Measurements from ENCODE around the gene NUB1.
"Not testable (repeated sequence)": the region's sequence is repeated elsewhere in the genome, so short reads cannot be mapped to it uniquely, and the experiment has no call there.

The NUB1 gene, protein sequence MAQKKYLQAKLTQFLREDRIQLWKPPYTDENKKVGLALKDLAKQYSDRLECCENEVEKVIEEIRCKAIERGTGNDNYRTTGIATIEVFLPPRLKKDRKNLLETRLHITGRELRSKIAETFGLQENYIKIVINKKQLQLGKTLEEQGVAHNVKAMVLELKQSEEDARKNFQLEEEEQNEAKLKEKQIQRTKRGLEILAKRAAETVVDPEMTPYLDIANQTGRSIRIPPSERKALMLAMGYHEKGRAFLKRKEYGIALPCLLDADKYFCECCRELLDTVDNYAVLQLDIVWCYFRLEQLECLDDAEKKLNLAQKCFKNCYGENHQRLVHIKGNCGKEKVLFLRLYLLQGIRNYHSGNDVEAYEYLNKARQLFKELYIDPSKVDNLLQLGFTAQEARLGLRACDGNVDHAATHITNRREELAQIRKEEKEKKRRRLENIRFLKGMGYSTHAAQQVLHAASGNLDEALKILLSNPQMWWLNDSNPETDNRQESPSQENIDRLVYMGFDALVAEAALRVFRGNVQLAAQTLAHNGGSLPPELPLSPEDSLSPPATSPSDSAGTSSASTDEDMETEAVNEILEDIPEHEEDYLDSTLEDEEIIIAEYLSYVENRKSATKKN

DNA sequence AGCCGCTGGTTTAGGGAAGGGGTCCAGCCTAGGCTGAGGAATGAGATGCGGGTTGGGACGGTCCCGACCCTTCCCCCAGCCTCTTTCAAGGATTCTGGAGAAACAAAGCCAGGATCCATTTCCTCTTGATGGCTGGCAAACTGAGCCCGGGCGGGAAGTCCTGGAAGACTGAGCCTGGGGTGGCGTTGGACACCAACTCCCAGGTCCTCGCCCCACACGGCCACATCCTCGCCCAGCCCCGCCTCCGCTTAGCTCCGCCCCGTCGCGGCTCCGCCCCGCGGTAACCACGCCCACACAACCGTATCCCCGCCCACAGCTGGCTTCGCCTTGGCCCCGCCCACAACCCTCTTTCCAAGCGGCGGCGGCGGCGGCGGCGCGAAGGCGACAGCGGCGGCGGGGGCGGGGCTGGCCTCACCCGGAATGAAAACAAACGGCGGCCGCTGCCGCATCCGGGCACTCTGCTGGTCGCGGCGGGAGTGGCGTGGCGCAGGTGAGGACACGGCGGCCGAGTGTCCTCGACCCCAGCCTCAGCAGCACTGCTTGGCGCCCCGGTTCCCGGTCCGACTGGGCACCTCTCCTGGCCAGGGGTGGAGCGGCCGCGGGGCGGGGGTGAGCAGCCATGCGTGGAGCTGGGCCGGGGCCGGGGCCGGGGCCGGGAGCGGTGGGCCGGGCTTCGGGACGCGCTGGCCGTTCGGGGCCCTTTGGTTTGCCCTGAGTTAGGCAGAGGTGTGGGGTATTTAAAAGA is at the start of gene NUB1:
TSS of gene NUB1 (plus strand) at position 456 of the 745 bp plus-strand sequence. CDS start 3,538 bp downstream, outside the sequence.
- DNase-seq, result peak; percentile 64

GRCh38 chr7:151292850-151293249 is 48.8 kb upstream of the NUB1 start:
- DNase-seq, result no peak

DNA sequence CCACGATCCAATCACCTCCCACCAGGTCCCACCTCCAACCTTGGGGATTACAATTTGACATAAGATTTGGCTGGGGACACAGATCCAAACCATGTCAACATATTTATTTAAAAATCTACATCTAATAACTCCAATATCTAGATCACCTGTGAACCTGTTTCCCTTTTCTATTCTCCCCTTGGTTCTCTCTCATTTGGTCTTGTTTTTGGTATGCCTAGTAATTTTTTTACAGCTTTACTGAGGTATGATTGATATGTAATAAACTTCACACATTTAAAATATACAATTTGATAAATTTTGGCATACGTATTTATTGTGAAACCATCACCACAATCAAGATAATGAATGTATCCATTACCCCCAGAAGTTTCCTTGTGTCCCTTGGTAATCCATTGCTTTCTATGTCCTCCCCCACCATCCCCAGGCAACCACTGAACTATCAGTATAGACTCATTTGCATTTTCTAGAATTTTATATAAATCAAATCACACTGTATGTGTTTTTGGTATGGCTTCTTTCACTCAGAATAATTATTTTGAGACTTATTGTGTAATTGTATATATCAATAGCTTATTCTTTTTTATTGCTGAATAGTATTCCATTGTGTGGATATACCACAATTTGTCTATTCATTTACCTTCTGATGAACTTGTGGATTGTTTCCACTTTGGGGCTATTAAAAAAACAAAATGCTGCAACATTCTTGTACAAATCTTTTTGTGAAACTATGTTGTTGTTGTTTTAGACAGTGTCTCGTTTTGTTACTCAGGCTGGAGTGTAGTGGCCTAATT is 45.2 kb upstream of the NUB1 start:
- no peak for DNase-seq

DNA sequence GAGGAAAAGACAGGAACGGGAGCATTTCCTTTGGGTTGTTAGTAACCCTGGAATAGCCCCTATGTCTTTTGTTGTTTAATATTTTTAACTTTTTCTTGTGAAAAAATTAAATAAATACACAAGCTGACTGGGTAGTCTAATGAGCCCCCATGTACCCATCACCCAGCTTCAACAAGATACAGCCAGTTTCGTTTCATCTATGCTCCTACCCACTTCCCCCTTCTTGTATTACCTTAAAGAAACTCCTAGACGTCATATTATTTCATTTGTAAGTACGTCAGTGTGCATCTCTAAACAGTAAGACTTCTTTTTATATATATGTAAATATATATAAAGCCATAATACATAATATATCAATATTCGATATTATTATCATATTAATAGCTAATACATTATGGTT is 42.8 kb upstream of the NUB1 start:
- no peak for DNase-seq

- no peak for DNase-seq
Observed at GRCh38 chr7:151299530-151299929, 42.1 kb upstream of the NUB1 start.

DNA sequence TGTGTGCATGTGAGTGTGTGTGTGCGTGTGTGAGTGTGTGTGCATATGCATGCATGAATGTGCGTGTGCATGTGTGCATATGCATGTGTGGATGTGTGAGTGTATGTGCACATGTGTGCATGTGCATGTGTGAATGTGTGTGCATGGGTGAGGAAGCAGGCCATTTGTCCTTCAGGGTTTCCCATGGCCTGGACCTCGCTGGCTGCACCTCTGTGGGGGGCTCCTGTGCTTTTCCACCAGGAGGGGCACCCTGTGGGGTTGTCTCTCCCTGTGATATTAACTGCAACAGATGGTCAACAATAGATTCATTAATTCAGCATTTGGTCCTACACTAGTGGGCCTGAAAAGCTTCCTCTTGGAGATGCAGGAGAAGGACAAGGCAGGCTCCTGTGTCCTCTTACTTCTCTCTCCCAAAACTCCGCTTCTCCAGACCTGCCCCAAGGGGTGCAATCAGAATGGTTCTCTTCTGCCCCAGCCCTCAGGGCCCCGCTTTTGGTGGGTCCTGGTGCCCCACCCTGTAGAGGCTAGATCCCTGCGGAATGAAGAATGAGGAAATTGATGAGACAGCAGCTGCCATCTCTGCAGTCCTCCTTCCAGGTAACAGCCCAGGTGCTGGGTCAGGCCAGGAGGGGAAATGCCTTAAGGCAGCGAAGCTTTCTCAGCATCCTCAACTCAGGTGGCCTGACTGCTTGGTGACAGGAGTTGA is 41.5 kb upstream of the NUB1 start:
- DNase-seq, result no peak

- no peak for DNase-seq
Observed at GRCh38 chr7:151301471-151302462, 39.8 kb upstream of the NUB1 start.

DNA sequence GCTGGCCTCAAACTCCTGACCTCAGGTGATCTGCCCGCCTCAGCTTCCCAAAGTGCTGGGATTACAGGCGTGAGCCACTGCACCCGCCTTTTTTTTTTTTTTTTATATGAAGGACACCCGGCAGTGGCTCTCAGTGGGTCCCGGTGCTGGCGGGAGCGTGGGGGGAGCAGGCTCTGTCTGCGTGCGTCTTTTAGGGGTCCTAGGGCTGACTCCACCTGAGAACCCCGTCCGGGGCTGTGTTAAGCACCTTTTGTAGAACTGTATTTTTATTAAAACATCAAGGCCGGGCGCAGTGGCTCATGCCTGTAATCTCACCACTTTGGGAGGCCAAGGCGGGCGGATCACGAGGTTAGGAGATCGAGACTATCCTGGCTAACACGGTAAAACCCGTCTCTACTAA is 37.4 kb upstream of the NUB1 start:
- DNase-seq, result not testable (repeated sequence)

GRCh38 chr7:151304856-151305255 is 36.8 kb upstream of the NUB1 start:
- DNase-seq, result no peak

DNA sequence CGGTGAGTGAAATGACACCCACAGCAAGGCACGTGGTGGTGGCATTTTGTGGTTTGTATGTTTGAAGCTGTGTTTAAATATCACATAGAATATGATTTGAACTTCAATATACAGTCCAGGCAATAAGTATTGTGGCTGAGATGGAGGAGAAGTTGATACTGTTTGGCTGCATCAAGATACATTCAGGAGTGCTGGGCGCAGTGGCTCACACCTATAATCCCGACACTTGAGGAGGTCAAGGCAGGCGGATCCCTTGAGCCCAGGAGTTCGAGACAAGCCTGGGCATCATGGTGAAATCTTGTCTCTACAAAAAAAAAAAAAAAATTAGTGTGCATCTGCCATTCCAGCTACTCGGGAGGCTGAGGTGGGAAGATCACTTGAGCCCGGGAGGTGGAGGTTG is 35.2 kb upstream of the NUB1 start:
- DNase-seq, result no peak

- no peak for DNase-seq
Observed at GRCh38 chr7:151306860-151307259, 34.8 kb upstream of the NUB1 start.

DNA sequence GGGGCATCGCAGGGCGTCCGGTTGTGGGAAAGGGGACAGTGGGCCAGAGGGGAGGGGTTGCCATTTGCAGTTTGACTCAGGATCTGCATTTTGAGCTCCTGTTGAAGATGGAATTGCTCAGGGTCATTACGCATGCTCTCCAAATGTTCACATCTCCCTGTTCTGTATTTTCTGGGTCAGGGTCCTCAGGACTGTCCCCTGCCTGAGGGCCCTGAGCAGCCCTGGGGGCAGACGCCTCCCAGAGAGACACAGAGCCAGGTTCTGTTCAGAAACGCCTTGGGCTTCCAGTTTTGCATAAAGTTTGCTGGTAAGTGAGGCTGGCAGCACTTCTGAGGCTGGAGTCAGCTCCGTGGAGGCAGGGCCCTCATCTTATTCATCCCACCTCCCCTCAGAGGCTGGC is 34.1 kb upstream of the NUB1 start:
- DNase-seq, result no peak

GRCh38 chr7:151308256-151308655 is 33.4 kb upstream of the NUB1 start:
- DNase-seq, result no peak

GRCh38 chr7:151308791-151309190 is 32.8 kb upstream of the NUB1 start:
- no peak for DNase-seq

DNA sequence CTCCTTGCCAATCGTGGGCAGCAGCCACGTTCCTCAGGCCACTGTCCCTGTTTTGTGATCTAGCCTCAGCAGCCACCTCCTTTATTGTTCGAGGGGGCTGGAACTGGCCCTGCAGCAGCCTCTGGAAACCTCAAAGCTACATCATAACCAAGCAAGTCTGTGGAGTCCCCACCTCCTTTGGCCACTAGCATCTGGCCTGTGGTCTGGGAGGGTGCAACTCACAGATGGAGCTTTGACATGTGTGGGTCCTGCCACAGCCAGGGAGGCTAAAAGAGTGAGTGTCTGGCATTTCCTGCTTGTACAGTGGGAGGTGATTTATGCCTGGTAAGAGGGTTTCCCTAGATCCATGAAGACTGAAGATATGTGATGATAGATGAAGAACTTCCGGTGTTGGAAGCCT is 32.3 kb upstream of the NUB1 start:
- no peak for DNase-seq

GRCh38 chr7:151310578-151310977 is 31.0 kb upstream of the NUB1 start:
- DNase-seq, result no peak

GRCh38 chr7:151311294-151311864 is 30.2 kb upstream of the NUB1 start:
- no peak for DNase-seq

GRCh38 chr7:151312356-151312755 is 29.3 kb upstream of the NUB1 start:
- DNase-seq, result no peak

DNA sequence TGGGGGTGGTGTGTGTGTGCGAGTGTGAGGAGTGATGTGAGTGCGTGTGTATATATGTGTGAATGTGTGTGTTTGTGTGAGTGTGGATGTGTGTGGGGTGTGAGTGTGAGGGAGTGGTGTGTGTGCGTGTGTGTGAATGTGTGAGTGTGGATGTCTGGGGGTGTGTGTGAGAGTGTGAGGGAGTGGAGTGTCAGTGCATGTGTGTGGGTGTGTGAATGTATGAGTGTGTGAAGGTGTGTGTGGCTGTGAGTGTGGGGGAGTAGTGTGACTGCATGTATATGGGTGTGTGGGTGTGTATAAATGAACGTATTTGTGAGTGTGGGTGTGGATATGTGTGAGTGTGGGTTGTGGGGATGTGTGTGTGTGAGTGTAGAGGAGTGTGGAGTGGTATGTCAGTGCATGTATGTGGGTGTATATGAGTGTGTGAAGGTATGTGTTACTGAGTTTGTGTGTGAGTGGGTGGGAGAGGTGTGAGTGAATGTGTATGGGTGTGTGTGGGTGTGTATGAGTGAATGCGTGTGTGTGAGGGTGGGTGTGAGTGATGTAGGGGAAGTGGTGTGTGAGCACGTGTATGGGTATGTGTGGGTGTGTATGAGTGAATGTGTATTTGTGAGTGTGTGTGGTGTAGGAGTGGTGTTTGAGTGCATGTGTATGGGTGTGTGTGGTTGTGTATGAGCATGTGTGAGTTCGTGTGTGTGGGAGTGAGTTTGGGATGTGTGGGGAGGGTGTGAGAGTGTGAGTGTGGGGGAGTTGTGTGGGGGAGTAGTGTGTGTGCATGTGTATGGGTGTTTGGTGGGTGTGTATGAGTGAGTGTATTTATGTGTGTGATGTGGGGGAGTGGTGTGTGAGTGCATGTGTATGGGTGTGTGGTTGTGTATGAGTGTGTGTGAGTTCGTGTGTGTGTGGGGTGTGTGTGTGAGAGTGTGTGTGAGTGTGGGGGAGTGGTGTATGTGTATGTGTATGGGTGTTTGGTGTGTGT is 28.5 kb upstream of the NUB1 start:
- no peak for DNase-seq
